Common myeloid progenitor, CD34-positive (primary cell): ENCODE measurements around the gene RTBDN.
"Not testable (repeated sequence)": the region's sequence is repeated elsewhere in the genome, so short reads cannot be mapped to it uniquely, and the experiment has no call there.

ENCODE experiments used
- CTCF ChIA-PET: fragments of 350-600 bp; sonication (Branson Sonifier 250); formaldehyde crosslinking; loops from one replicate; lab custom pipeline; 2021; ENCODE audit warnings: antibody characterized with exemption; lab: Charles Lee
- POLR2A ChIA-PET: fragments of 350-600 bp; sonication (Branson Sonifier 250); formaldehyde crosslinking; loops from one replicate; lab custom pipeline; 2021; ENCODE audit warnings: antibody characterized with exemption; lab: Charles Lee
- DNase-seq, 3 donors: peaks; one replicate each; pipeline versions ENCODE4 v3.0.0 to v3.0.0-alpha.2; 2013
- H3K27ac ChIP-seq, 2 experiments: 1 replicate in 1 of 2; 2 replicates in 1 of 2; pipeline ENCODE4 v1.7.0; 2013; ENCODE audit warnings: inconsistent platforms in 2 of 2, low read length in 2 of 2, mild to moderate bottlenecking in 2 of 2, low read depth in 1 of 2, moderate library complexity in 1 of 2; ENCODE audit not compliant: severe bottlenecking in 2 of 2, insufficient read depth in 1 of 2, poor library complexity in 1 of 2
- H3K27me3 ChIP-seq, 5 experiments: replicated peaks in 2 of 5; 1 replicate in 3 of 5; 2 replicates in 2 of 5; pipeline versions ENCODE4 v1.6.1 to v1.7.0; 2013; ENCODE audit warnings: low read length in 4 of 5, mild to moderate bottlenecking in 2 of 5, moderate library complexity in 2 of 5, inconsistent platforms in 1 of 5; ENCODE audit not compliant: insufficient read depth in 5 of 5, control insufficient read depth in 4 of 5
- H3K36me3 ChIP-seq, 4 experiments: 1 replicate in 2 of 4; 2 replicates in 2 of 4; pipeline versions ENCODE4 v1.6.1 to v1.7.0; 2013; ENCODE audit warnings: low read length in 3 of 4, control low read depth in 1 of 4, mild to moderate bottlenecking in 1 of 4; ENCODE audit not compliant: control insufficient read depth in 4 of 4, insufficient read depth in 4 of 4
- H3K4me1 ChIP-seq, 4 experiments: 1 replicate in 3 of 4; 2 replicates in 1 of 4; pipeline versions ENCODE4 v1.6.1 to v1.7.1; 2013; ENCODE audit warnings: low read length in 3 of 4, mild to moderate bottlenecking in 3 of 4, control low read depth in 1 of 4, inconsistent platforms in 1 of 4, moderate library complexity in 1 of 4; ENCODE audit not compliant: control insufficient read depth in 4 of 4, insufficient read depth in 4 of 4; ENCODE audit errors: control extremely low read depth in 1 of 4
- H3K4me3 ChIP-seq, 7 experiments: 1 replicate in 4 of 7; 2 replicates in 3 of 7; pipeline versions ENCODE4 v1.5.1 to v1.7.0; 2013; ENCODE audit warnings: mild to moderate bottlenecking in 7 of 7, low read length in 6 of 7, moderate library complexity in 6 of 7, inconsistent platforms in 2 of 7, low read depth in 2 of 7, control low read depth in 1 of 7; ENCODE audit not compliant: insufficient read depth in 4 of 7, control insufficient read depth in 1 of 7; ENCODE audit errors: extremely low read depth in 1 of 7
- H3K9me3 ChIP-seq, 5 experiments: 1 replicate in 4 of 5; 2 replicates in 1 of 5; pipeline versions ENCODE4 v1.6.1 to v1.7.1; 2013; ENCODE audit warnings: low read length in 4 of 5, mild to moderate bottlenecking in 2 of 5, inconsistent platforms in 1 of 5, low read depth in 1 of 5, moderate library complexity in 1 of 5; ENCODE audit not compliant: control insufficient read depth in 4 of 5, insufficient read depth in 2 of 5; ENCODE audit errors: control extremely low read depth in 1 of 5
- WGBS: methylation state at CpG from one replicate; pipeline ENCODE4 v1.1.5; 2013; ENCODE audit not compliant: insufficient coverage; 5-methylcytosine and 5-hydroxymethylcytosine counted together

The RTBDN gene

DNA sequence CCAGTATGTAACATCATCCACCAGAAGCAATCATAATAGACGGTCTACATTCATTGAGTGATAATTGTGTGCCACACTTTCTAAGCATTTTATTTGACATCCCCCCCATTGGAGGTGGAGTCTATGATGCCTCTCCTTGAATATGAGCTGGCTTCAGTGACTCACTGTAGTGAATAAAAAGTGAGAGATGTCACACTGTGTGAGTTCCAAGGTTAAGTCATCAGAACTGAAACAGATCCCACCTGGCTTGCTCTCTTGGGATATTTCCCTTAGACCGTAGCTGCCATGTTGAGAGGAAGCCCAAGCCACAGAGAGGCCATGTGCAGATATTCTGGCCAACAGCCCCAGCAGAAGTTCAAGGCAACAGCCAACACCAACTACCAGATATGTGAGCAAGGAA, 12.6 kb downstream of the RTBDN start:
- 75% methylated on average over 1 of the region's 2 CpGs for WGBS
- Histone ChIP-seq H3K4me3 (no peak overlapping the region), H3K27ac (no peak overlapping the region), H3K4me1 (peaks cover 0 to 9% (median 1%) of the 10 kb centered on the region in 4 experiments), H3K36me3 (no peaks in the 10 kb centered on the region), H3K9me3 (no peaks in the 10 kb centered on the region), H3K27me3 (peaks cover 0 to 3% (median 3%) of the 10 kb centered on the region in 5 experiments)
- no peak for DNase-seq
- POLR2A ChIA-PET, result no interaction called here
- CTCF ChIA-PET, result interaction anchor here (1.0 to 1.4 kb wide), 4 partner anchors 8 to 65 kb away, joined by 3 to 5 read pairs (median 4); no protein-coding TSS in a partner anchor

DNA sequence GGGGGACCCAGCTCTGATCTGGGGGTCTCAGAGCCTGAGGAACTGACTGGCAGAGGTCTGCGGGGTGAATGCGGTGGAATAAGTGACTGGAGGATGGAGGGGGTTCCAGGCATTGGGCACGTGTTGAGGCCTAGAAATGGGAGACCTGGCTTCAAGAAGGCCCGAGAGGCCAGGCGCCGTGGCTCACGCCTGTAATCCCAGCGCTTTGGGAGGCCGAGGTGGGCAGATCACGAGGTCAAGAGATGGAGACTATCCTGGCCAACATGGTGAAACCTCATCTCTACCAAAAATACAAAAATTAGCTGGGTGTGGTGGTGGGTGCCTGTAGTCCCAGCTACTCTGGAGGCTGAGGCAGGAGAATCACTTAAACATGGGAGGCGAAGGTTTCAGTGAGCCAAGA, 16.6 kb downstream of the RTBDN start:
- 95% methylated on average over 4 of the region's 11 CpGs for WGBS
- H3K27ac ChIP-seq, H3K27me3 ChIP-seq, H3K4me1 ChIP-seq, H3K9me3 ChIP-seq, H3K4me3 ChIP-seq, DNase-seq: not testable (repeated sequence)
- H3K36me3 ChIP-seq, result peaks cover 0 to 14% (median 6%) of the 10 kb centered on the region in 4 experiments
- ChIA-PET CTCF (interaction anchor here (0.7 kb wide), 2 partner anchors 47 to 426 kb away, joined by 3 read pairs; no protein-coding TSS in a partner anchor), POLR2A (interaction anchor here (0.6 kb wide), 1 partner anchor 782 kb away, joined by 6 read pairs; the partner anchor contains the start of gene ZNF433)

DNA sequence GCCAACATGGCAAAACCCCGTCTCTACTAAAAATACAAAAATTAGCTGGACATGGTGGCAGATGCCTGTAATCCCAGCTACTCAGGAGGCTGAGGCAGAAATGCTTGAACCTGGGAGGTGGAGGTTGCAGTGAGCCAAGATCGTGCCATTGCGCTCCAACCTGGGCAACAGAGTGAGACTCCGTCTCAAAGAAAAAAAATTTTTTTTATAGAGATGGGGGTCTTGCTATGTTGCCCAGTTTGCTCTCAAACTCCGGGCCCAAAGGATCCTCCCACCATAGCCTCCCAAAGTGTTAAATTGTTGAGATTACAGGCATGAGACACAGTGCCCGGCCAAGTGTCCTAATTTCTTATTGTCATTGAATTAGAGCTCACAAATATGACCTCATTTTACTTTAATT, 17.2 kb downstream of the RTBDN start:
- DNase-seq, H3K4me1 ChIP-seq, H3K4me3 ChIP-seq, POLR2A ChIA-PET, H3K9me3 ChIP-seq, H3K27me3 ChIP-seq, H3K27ac ChIP-seq: not testable (repeated sequence)
- peaks cover 0 to 14% (median 8%) of the 10 kb centered on the region in 4 experiments for H3K36me3 ChIP-seq
- CTCF ChIA-PET, result interaction anchor here (0.6 kb wide), 1 partner anchor 20 kb away, joined by 4 read pairs; no protein-coding TSS in a partner anchor
- 100% methylated on average over 4 of the region's 6 CpGs for WGBS

DNA sequence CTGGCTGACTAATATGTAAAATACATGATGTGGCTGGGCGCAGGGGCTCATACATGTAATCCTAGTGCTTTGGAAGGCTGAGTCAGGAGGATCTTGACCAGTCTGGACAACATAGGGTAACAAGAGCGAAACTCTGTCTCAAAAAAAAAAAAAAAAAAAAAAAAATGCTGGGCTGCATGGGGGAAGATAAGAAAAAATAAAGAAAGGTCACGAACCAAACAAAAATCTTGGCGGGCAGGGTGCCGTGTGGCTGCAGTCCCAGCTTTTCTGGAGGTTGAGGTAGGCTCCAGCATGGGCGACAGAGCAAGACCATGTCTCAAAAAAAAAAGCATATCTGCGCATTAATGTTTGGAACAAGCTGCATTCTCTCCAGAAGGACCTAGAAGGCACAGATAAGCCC, 19.3 kb downstream of the RTBDN start:
- H3K4me1 ChIP-seq, result no peaks in the 10 kb centered on the region
- DNase-seq, result no peak
- no peaks in the 10 kb centered on the region for H3K27me3 ChIP-seq
- no peak overlapping the region for H3K27ac ChIP-seq
- H3K4me3 ChIP-seq, result no peak overlapping the region
- 98% methylated on average over 5 of the region's 7 CpGs for WGBS
- H3K9me3 ChIP-seq, result no peaks in the 10 kb centered on the region
- ChIA-PET POLR2A (no interaction called here), CTCF (interaction anchor here (1.6 to 2.6 kb wide), 3 partner anchors 10 to 32 kb away, joined by 6 to 7 read pairs (median 7); no protein-coding TSS in a partner anchor)
- peaks cover 0 to 21% (median 15%) of the 10 kb centered on the region in 4 experiments for H3K36me3 ChIP-seq

- peak within 1 kb of the TSS; percentile 36 to 85 (median 74) for H3K4me3 ChIP-seq
- peak; percentile 83 to 92 (median 91) for DNase-seq
- H3K27ac ChIP-seq, result peak within 1 kb of the TSS in 1 of 2 experiments; percentile 74
- peaks cover 0 to 3% (median 0%) of the 10 kb centered on the region in 5 experiments for H3K27me3 ChIP-seq
- H3K4me1 ChIP-seq, result peaks cover 0 to 25% (median 24%) of the 10 kb centered on the region in 4 experiments
- no peaks in the 10 kb centered on the region for H3K9me3 ChIP-seq
- ChIA-PET POLR2A (interaction anchor here (0.5 to 1.0 kb wide), 2 partner anchors 13 to 22 kb away, joined by 4 to 5 read pairs; no protein-coding TSS in a partner anchor), CTCF (interaction anchor here (0.9 to 3.5 kb wide), 4 partner anchors 42 to 126 kb away, joined by 3 to 9 read pairs (median 3); partner anchors contain the start of gene FARSA)
- WGBS, result 6% methylated on average over 46 of the region's 66 CpGs
- peaks cover 0 to 23% (median 13%) of the 10 kb centered on the region in 4 experiments for H3K36me3 ChIP-seq
Measured at GRCh38 chr19:12806242-12807081, 27.9 kb downstream of the RTBDN start, which contains the start of gene RNASEH2A. RNASEH2A (plus strand) TSS chr19:12806584; CDS start chr19:12806674, 90 bp downstream.

DNA sequence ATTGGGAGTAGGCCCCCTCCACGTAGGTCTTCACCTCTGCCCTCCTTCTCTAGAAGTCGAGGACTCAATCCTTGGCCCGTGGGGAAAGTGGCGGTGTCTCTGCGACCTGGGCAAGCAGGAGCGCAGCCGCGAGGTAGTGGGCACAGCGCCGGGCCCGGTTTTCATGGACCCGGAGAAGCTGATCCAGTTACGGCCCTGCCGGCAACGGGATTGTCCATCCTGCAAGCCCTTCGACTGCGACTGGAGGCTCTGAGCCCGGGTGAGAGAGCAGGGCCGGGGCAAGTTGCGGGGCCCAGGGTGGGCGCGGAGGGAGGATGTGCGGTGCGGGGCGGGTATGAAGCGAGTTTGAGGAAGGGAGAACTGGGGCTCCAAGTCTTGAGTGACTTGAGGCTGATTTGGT, 30.3 kb downstream of the RTBDN start:
- ChIA-PET CTCF (interaction anchor here (1.0 to 15.3 kb wide), 3 partner anchors 11 to 44 kb away, joined by 3 to 612 read pairs (median 9); partner anchors contain the start of gene HOOK2), POLR2A (no interaction called here)
- no peak for DNase-seq
- Histone ChIP-seq H3K27ac (no peak overlapping the region), H3K4me1 (peaks cover 0 to 39% (median 37%) of the 10 kb centered on the region in 4 experiments), H3K36me3 (peaks cover 0 to 19% (median 9%) of the 10 kb centered on the region in 4 experiments), H3K27me3 (peaks cover 0 to 3% (median 0%) of the 10 kb centered on the region in 5 experiments), H3K9me3 (no peaks in the 10 kb centered on the region), H3K4me3 (no peak overlapping the region)
- 96% methylated on average over 21 of the region's 26 CpGs for WGBS
